Measurements from ENCODE around the gene UTS2.

UTS2 gene

DNA sequence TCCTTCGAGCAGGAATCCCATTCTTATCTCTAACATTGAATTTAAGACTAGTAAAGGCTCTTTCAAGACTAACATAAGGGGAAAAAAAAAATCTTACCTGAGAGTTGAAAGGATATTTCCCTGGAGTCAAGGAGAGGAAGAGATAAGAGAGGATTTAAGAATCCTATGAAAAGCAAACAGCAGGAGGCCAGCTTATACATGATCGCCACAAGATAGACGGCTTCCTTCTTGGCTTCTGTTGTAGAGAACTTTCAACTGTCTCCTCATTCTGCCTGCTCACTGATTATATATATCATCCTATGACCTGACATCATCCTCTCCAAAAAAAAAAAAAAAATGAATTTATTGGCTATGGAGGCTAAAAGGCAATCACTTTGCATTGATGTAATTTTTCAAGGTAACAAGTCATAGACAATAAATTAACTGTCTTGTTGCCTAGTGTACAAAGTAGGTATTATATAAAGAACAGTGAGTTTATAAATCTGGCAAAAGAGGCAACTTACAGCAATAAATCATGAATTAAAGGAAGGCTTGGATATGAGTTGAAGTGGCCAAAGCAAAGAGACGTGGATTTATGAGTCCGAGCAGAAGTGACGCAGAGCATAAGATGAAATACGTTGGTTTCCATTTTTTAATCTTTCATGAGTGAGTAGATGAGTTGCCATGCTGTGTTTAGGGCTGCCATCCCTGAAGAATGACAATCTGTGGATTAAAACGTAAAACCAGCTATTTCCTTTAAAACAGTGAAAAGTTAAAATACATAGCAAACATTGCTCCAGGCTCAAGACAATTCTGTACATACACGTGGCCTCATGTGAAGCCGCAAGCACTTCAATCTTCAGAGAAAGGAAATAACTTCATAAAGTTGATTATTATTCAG, at the start of gene UTS2:
Gene UTS2 (minus strand): TSS at position 262 of the 880 bp plus-strand sequence. CDS start 62 bp downstream, at position 200.
- no peak for DNase-seq (ENCODE audit: low read depth)

GRCh38 chr1:7899741-7900140, 46.9 kb upstream of the UTS2 start:
- DNase-seq (ENCODE audit: low read depth), result no peak

GRCh38 chr1:7898962-7899361, 46.1 kb upstream of the UTS2 start:
- DNase-seq (ENCODE audit: low read depth), result no peak

- no peak for DNase-seq (ENCODE audit: low read depth)
Observed at GRCh38 chr1:7896994-7897393, 44.1 kb upstream of the UTS2 start.

GRCh38 chr1:7893529-7894180, 40.8 kb upstream of the UTS2 start:
- no peak for DNase-seq (ENCODE audit: low read depth)

- DNase-seq (ENCODE audit: low read depth), result no peak
Observed at GRCh38 chr1:7891804-7892203, 38.9 kb upstream of the UTS2 start.

DNA sequence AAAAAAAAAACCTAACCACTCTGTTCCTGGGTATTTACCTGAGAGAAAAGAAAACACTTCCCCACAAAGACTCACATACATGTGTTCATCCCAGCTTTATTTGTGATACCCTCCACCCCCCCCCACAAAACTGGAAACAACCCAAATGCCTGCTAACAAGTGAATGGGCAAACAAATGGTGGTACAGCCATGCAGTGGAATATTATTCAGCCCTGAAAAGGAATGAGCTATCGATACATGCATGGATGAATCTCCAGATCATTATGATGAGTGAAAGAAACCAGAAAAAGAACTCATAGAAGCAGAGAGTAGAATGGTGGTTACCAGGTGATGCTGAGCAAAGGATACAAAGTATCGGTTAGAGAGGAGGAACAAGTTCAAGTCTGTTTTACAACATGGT, 38.0 kb upstream of the UTS2 start:
- no peak for DNase-seq (ENCODE audit: low read depth)

DNA sequence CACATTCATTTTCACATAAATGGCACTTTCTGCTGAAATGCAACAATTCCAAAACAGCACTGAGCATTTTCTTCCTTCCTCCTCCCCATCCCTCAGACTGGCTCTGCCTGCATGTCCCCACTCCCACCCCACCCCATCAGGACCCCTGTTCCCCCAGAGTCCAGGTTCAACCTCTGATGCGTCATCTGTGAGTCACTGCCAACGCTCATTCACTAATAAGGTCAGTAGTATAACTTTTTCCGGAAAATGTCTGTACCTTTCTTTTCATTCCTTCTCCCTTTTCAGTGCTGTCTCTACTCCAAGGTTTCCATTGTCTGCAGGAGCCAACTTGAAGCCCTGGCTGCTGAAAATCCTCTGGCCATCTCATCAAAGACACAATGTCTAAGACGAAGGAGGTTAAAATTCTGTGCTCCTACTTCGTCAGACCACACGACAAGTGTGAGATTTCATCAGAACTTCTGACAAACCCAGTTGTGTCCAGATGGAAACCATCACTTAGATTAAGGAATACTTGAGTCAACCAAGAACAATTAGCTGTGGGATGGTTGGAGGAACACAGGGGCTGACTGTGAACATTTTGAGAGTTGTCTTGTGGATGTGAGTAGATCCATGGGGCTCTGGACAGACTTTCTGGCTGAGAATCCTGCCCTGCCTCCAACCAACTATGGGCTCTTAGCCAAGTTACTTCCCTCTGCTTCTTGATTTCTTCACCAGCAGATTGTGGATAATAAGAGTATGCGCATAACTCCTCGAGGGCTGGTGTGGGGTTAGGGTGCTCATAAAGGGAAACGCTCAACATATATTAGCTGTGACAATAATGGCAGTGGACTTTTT, 35.6 kb upstream of the UTS2 start:
- DNase-seq (ENCODE audit: low read depth), result no peak

DNA sequence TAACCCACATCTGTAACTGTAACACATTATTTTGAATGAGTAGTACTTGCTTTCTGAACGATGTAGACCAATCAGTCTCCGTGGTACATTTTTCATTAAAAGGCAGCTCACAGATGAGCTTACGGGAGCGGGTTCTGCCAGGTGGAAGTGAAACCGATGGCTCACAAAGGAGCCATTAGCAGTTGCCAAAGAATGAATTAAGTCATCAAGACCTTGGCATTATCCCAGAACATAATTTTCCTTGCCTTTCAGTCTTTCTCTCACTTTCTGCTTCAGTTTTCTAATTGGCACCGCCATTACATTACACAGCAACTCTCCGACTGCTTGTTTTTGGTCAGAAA, 33.5 kb upstream of the UTS2 start:
- DNase-seq (ENCODE audit: low read depth), result no peak

- DNase-seq (ENCODE audit: low read depth), result no peak
Observed at GRCh38 chr1:7885513-7886404, 32.9 kb upstream of the UTS2 start.

DNA sequence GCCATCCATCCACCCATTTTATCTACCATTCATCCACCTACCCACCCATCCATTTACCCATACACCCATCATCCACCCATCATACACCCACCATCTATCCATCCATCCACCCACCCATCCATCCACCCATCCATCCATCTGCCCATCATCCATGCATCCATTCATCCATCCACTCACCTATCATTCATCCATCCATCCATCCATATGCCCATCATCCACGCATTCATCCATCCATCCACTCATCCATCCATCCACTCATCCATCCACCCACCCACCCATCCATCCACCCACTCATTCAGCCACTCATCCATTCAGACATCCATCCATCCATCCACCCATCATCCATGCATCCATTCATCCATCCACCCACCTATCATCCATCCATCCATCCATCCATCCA, 31.9 kb upstream of the UTS2 start:
- DNase-seq (ENCODE audit: low read depth), result no peak

GRCh38 chr1:7879228-7879627, 26.4 kb upstream of the UTS2 start:
- DNase-seq (ENCODE audit: low read depth), result no peak

- DNase-seq (ENCODE audit: low read depth), result no peak
Observed at GRCh38 chr1:7878027-7878426, 25.2 kb upstream of the UTS2 start.

GRCh38 chr1:7873801-7874795, 21.2 kb upstream of the UTS2 start:
- DNase-seq (ENCODE audit: low read depth), result no peak

DNA sequence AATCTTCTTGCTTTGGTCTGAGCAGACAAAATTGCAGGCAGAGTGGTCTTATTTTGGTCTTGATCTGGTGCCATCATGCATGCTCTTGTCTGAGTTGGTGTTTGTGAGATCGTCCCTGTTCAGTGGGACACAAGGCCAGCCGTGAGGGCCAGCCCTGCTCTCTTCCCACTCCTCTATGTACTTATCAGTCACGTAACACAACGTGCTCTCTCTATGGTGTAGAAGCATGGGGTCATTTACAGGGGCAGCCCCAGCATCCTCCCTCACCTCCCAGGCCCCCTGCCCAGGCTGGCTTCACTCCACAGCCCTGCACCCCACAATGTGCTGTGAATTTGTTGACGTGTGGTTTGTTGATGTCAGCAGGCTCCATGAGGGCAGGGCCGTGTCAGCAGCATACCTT, 18.3 kb upstream of the UTS2 start:
- no peak for DNase-seq (ENCODE audit: low read depth)

GRCh38 chr1:7869136-7869920, 16.5 kb upstream of the UTS2 start:
- DNase-seq (ENCODE audit: low read depth), result no peak

DNA sequence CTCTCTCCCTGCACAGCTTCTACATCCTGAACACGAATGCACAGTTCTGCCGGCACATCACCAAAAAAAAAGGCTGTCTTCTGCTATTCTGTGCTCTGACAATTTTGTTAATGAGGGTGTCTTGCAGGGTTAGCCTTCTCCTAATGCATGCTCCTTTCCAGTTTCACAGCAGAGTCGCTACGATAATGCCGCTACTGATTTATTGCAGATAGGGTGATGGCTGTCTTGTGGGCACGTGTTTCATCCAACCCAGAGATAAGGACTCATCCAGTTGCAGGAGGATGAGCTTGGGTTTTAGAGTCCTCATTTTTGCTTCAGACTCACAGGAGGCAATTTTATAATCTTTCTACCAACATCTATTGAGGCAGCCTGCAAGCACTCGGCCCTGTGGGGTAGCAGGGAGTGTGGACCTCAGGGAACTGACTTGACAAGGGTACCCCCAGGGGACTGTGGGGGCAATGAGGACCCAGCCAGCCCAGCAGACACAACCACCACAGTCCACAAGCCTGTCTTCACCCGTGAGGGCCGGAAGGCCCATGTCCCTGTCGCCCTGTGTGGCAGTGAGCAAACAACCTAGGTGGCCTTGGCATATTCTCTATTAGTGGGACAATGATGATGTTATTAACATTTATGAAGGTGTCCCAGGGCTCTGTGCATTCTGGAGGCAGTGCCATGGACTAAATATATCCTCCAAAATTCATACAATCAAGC, 15.4 kb upstream of the UTS2 start:
- DNase-seq (ENCODE audit: low read depth), result no peak

DNA sequence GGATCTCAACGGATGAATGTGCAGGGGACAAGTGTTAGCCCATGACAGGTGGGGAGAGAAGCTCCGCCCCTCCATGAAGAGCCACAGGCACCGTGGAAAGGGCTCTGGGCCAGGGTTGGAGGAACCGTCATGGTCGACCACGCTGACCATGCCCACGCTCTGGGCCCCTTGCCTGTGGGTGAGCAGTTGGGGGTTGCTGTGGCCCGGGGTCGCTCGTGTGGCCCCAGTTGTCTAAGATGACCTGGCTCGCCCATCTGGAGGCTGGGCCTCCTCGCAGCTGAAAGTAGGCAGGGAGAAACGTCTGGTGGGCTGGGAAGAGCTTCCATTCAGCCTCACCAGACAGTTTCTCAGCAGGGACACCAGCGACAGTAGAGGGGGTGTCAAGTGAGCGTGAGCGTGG, 13.1 kb upstream of the UTS2 start:
- no peak for DNase-seq (ENCODE audit: low read depth)

DNA sequence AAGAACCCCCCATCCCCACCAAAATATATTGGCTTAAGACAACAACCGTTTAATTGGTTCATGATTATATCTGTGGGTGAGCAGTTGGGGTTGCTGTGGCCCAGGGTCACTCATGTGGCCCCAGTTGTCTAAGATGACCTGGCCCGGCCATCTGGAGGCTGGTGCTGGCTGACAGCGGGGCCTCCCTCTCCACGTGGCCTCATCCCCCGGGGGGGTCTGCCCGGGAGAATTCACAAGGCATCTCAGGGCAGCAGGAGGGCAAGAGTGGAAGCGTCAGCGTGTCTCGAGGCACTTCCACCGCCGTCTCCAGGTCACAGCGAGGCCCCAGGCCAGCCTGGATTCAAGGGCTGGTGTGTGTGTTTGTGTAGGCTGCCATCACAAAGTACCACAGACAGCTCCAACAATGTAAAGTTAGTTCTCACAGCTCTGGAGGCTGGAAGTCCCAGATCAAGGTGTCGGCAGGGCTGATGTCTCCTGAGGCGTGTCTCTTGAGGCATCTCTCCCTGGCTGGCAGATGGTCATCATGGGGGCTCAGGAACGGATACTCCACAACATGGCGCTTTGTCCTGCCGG, 11.0 kb upstream of the UTS2 start:
- DNase-seq (ENCODE audit: low read depth), result no peak
